Left lung (tissue), 10 donors: ENCODE data around the gene NYNRIN. TPM values are rescaled to one million over a fixed set of nuclear protein-coding genes. Genes with fewer than 3 reads are reported as not detected.

ENCODE experiments used
- ATAC-seq: fragments of 200-7000 bp; cut with Tn5 transposase; one replicate; pipeline ENCODE4 v1.9.1; 2020; ENCODE audit warnings: moderate library complexity
- DNase-seq, 4 donors: peaks; one replicate each; pipeline ENCODE4 v3.0.0-alpha.2; 2013 to 2020
- H3K27ac ChIP-seq, 2 donors: fragments of 200-600 bp; sonication (generic) in 1 of 2; one replicate each; pipeline versions ENCODE4 v1.5.0 to v1.8.0; 2020 to 2021
- H3K27me3 ChIP-seq, 2 donors: fragments of 200-600 bp; sonication (generic) in 1 of 2; one replicate each; pipeline versions ENCODE4 v1.5.0 to v1.8.0; 2020 to 2021
- H3K36me3 ChIP-seq, 2 donors: fragments of 200-600 bp; sonication (generic) in 1 of 2; one replicate each; pipeline versions ENCODE4 v1.5.0 to v1.8.0; 2020 to 2021
- H3K4me1 ChIP-seq, 2 donors: fragments of 200-600 bp; one replicate each; pipeline ENCODE4 v1.8.0; 2021
- H3K4me3 ChIP-seq, 2 donors: fragments of 200-600 bp; sonication (generic) in 1 of 2; one replicate each; pipeline versions ENCODE4 v1.5.0 to v1.8.0; 2020 to 2021; ENCODE audit warnings: mild to moderate bottlenecking in 1 of 2
- H3K9me3 ChIP-seq, 2 donors: fragments of 200-600 bp; sonication (generic) in 1 of 2; one replicate each; pipeline versions ENCODE4 v1.5.0 to v1.8.0; 2020 to 2021
- CTCF ChIP-seq, 2 donors: fragments of 200-600 bp; sonication (generic) in 1 of 2; IDR thresholded peaks; one replicate each; pipeline versions ENCODE4 v1.5.0 to v1.8.0; 2021; ENCODE audit warnings: antibody characterized with exemption in 2 of 2
- intact Hi-C, 2 donors: fragments of 100-400 bp; cut with DNase I; formaldehyde crosslinking; loops; one replicate each; pipeline versions ENCODE4 v1.11.2 to v1.14.2; 2022
- polyA plus RNA-seq, 6 donors: library from polyadenylated mRNA; unstranded; fragments of 120-200 nt; gene quantifications; one replicate each; pipeline ENCODE4 v1.2.1, GENCODE V29; 2013; ENCODE audit not compliant: insufficient read length in 6 of 6
- total RNA-seq, 2 donors: library from RNA; stranded (reverse); fragmentation: NEBNext Ultra II Directional; extraction: Animal tissue kit (Norgen Biotek cat#: 25700); gene quantifications; one replicate each; pipeline ENCODE4 v1.2.1, GENCODE V29; 2021
- donor health status: DM: no; HTN: yes; CAD: no.
- donor health status: DM: no; HTN: no; CAD: no.

The NYNRIN gene
- total and polyA plus RNA-seq, 8 donors = 16.2 to 120 (median 91.9) TPM

GRCh38 chr14:24430143-24430681 is 31.4 kb downstream of the NYNRIN start:
- ATAC-seq (peak; percentile 87), DNase-seq (peak in 3 of 4 donors; percentile 83 to 93 (median 84))
- Histone ChIP-seq H3K4me1 (peaks cover 23 to 50% of the 10 kb centered on the region in 2 donors), H3K27me3 (no peaks in the 10 kb centered on the region), H3K36me3 (peaks cover 0 to 26% of the 10 kb centered on the region in 2 donors), H3K9me3 (no peaks in the 10 kb centered on the region), H3K4me3 (peak overlapping the region; percentile 83 to 90), H3K27ac (peak overlapping the region; percentile 96 to 97)
- no peak for TF ChIP-seq CTCF (IDR thresholded peaks at IDR 0.05)
- intact Hi-C loops = loop anchor here (5.0 to 10.0 kb wide), 3 partner anchors 63 to 98 kb away; partner anchors contain the start of genes ADCY4 (in 1 of the 2), NFATC4 (in 1 of the 2) and RIPK3 (in 1 of the 2)

GRCh38 chr14:24430682-24431568 is 32.1 kb downstream of the NYNRIN start:
- Histone ChIP-seq H3K4me1 (peaks cover 19 to 43% of the 10 kb centered on the region in 2 donors), H3K9me3 (no peaks in the 10 kb centered on the region), H3K27me3 (no peaks in the 10 kb centered on the region), H3K36me3 (peaks cover 0 to 32% of the 10 kb centered on the region in 2 donors), H3K4me3 (peak overlapping the region; percentile 83 to 90), H3K27ac (peak overlapping the region; percentile 96 to 97)
- ATAC-seq (peak; percentile 68), DNase-seq (peak in 2 of 4 donors; percentile 70 to 78)
- TF ChIP-seq CTCF (IDR thresholded peaks at IDR 0.05) = no peak
- intact Hi-C loops = loop anchor here (5.0 to 10.0 kb wide), 3 partner anchors 64 to 99 kb away; partner anchors contain the start of genes ADCY4 (in 1 of the 2), NFATC4 (in 1 of the 2) and RIPK3 (in 1 of the 2)

GRCh38 chr14:24431569-24432258 is 32.9 kb downstream of the NYNRIN start:
- peak; percentile 86 to 94 for TF ChIP-seq CTCF (IDR thresholded peaks at IDR 0.05)
- intact Hi-C loops = loop anchor here (5.0 to 10.0 kb wide), 3 partner anchors 64 to 99 kb away; partner anchors contain the start of genes ADCY4 (in 1 of the 2), NFATC4 (in 1 of the 2) and RIPK3 (in 1 of the 2)
- Histone ChIP-seq H3K9me3 (no peaks in the 10 kb centered on the region), H3K36me3 (peaks cover 0 to 38% of the 10 kb centered on the region in 2 donors), H3K27me3 (no peaks in the 10 kb centered on the region), H3K4me1 (peaks cover 23 to 45% of the 10 kb centered on the region in 2 donors), H3K27ac (peak overlapping the region; percentile 96 to 97), H3K4me3 (peak overlapping the region; percentile 83 to 90)
- peak; percentile 74 to 94 (median 92) for DNase-seq
- peak; percentile 81 for ATAC-seq

- H3K27me3 ChIP-seq = no peaks in the 10 kb centered on the region
- no peak for TF ChIP-seq CTCF (IDR thresholded peaks at IDR 0.05)
- ATAC-seq (no peak), DNase-seq (peak in 1 of 4 donors; percentile 79)
- intact Hi-C loops = loop anchor here (5.0 to 10.0 kb wide), 3 partner anchors 65 to 100 kb away; partner anchors contain the start of genes ADCY4 (in 1 of the 2), NFATC4 (in 1 of the 2) and RIPK3 (in 1 of the 2)
- no peak overlapping the region for H3K27ac ChIP-seq
- no peaks in the 10 kb centered on the region for H3K9me3 ChIP-seq
- peaks cover 0 to 46% of the 10 kb centered on the region in 2 donors for H3K36me3 ChIP-seq
- H3K4me1 ChIP-seq = peaks cover 31 to 53% of the 10 kb centered on the region in 2 donors
- peak overlapping the region in 1 of 2 donors; percentile 90 for H3K4me3 ChIP-seq
These were observed 33.7 kb downstream of the NYNRIN start for GRCh38 chr14:24432259-24433131.
